H9 (cell line): ENCODE measurements around the gene MUC5AC. TPM values are rescaled to one million over a fixed set of nuclear protein-coding genes. Genes with fewer than 3 reads are reported as not detected.

ENCODE experiments used
- DNase-seq: peaks from one replicate; pipeline ENCODE4 v3.0.0-alpha.2; 2017
- H2AFZ ChIP-seq: one replicate; pipeline ENCODE4 v1.6.1; 2013; ENCODE audit warnings: mild to moderate bottlenecking, low read length, control low read depth, moderate library complexity
- H2AK5ac ChIP-seq: 2 replicates; pipeline ENCODE4 v1.6.1; 2013; ENCODE audit warnings: low read length, control low read depth, mixed read lengths; ENCODE audit not compliant: insufficient read length
- H2BK120ac ChIP-seq: one replicate; pipeline ENCODE4 v1.6.1; 2013; ENCODE audit warnings: low read depth, mild to moderate bottlenecking, low read length, control low read depth, inconsistent platforms; ENCODE audit not compliant: poor library complexity, severe bottlenecking
- H2BK12ac ChIP-seq: 2 replicates; pipeline ENCODE4 v1.6.1; 2013; ENCODE audit warnings: low read length, control low read depth, mixed read lengths, low read depth; ENCODE audit not compliant: insufficient read length
- H2BK15ac ChIP-seq: 2 replicates; pipeline ENCODE4 v1.6.1; 2013; ENCODE audit warnings: low read depth, low read length, control low read depth
- H2BK20ac ChIP-seq: one replicate; pipeline ENCODE4 v1.6.1; 2013; ENCODE audit warnings: low read depth, mild to moderate bottlenecking, low read length, control low read depth, inconsistent platforms; ENCODE audit not compliant: poor library complexity, severe bottlenecking
- H2BK5ac ChIP-seq: 2 replicates; pipeline ENCODE4 v1.6.1; 2013; ENCODE audit warnings: low read length, control low read depth, mixed read lengths; ENCODE audit not compliant: insufficient read length
- H3K14ac ChIP-seq: 2 replicates; pipeline ENCODE4 v1.6.1; 2013; ENCODE audit warnings: low read length, control low read depth; ENCODE audit not compliant: insufficient read depth
- H3K18ac ChIP-seq: 2 replicates; pipeline ENCODE4 v1.6.1; 2013; ENCODE audit warnings: low read depth, mild to moderate bottlenecking, mixed read lengths, low read length, control low read depth; ENCODE audit not compliant: insufficient read length
- H3K23ac ChIP-seq: 2 replicates; pipeline ENCODE4 v1.6.1; 2013; ENCODE audit warnings: low read length, control low read depth, mixed read lengths, low read depth; ENCODE audit not compliant: insufficient read length
- H3K23me2 ChIP-seq: 2 replicates; pipeline ENCODE4 v1.6.1; 2013; ENCODE audit warnings: low read depth, mild to moderate bottlenecking, mixed read lengths, low read length, control low read depth; ENCODE audit not compliant: insufficient read length, poor library complexity, severe bottlenecking
- H3K27ac ChIP-seq: 2 replicates; pipeline ENCODE4 v1.5.1; 2013; ENCODE audit warnings: low read length, control low read depth, mixed read lengths, low read depth; ENCODE audit not compliant: insufficient read length
- H3K27me3 ChIP-seq: 2 replicates; pipeline ENCODE4 v1.6.1; 2013; ENCODE audit warnings: low read length, control low read depth, inconsistent platforms; ENCODE audit not compliant: insufficient read depth
- H3K4ac ChIP-seq: 2 replicates; pipeline ENCODE4 v1.6.1; 2013; ENCODE audit warnings: low read depth, mild to moderate bottlenecking, control low read depth, inconsistent platforms, low read length, moderate library complexity
- H3K4me1 ChIP-seq: 2 replicates; pipeline ENCODE4 v1.6.1; 2013; ENCODE audit warnings: low read length, control low read depth, inconsistent platforms; ENCODE audit not compliant: insufficient read depth
- H3K4me2 ChIP-seq: 2 replicates; pipeline ENCODE4 v1.6.1; 2013; ENCODE audit warnings: low read length, control low read depth, mixed read lengths; ENCODE audit not compliant: insufficient read length, insufficient read depth
- H3K56ac ChIP-seq: 2 replicates; pipeline ENCODE4 v1.6.1; 2013; ENCODE audit warnings: low read depth, mild to moderate bottlenecking, mixed read lengths, low read length, control low read depth; ENCODE audit not compliant: insufficient read length
- H3K79me1 ChIP-seq: 2 replicates; pipeline ENCODE4 v1.6.1; 2013; ENCODE audit warnings: low read depth, mild to moderate bottlenecking, moderate library complexity, low read length, control low read depth, inconsistent platforms; ENCODE audit not compliant: insufficient read depth, poor library complexity, severe bottlenecking
- H3K79me2 ChIP-seq: 2 replicates; pipeline ENCODE4 v1.6.1; 2013; ENCODE audit warnings: low read length, control low read depth, inconsistent platforms; ENCODE audit not compliant: insufficient read depth
- H3K9ac ChIP-seq: 2 replicates; pipeline ENCODE4 v1.6.1; 2013; ENCODE audit warnings: low read length, control low read depth, mixed read lengths; ENCODE audit not compliant: insufficient read length; ENCODE audit errors: extremely low read depth
- H3K9me3 ChIP-seq: one replicate; pipeline ENCODE4 v1.6.1; 2013; ENCODE audit warnings: low read depth, low read length, inconsistent platforms; ENCODE audit not compliant: control insufficient read depth
- H3T11ph ChIP-seq: one replicate; pipeline ENCODE4 v1.6.1; 2013; ENCODE audit warnings: mild to moderate bottlenecking, low read length, control low read depth, inconsistent platforms
- H4K20me1 ChIP-seq: one replicate; pipeline ENCODE4 v1.6.1; 2013; ENCODE audit not compliant: control insufficient read depth, insufficient read length, insufficient read depth
- H4K5ac ChIP-seq: 2 replicates; pipeline ENCODE4 v1.6.1; 2013; ENCODE audit warnings: low read depth, mild to moderate bottlenecking, mixed read lengths, low read length, control low read depth; ENCODE audit not compliant: insufficient read length
- H4K8ac ChIP-seq: replicated peaks from 2 replicates; pipeline ENCODE4 v1.6.1; 2013; ENCODE audit warnings: low read length, control low read depth, mixed read lengths, low read depth; ENCODE audit not compliant: insufficient read length
- H4K91ac ChIP-seq: 2 replicates; pipeline ENCODE4 v1.6.1; 2013; ENCODE audit warnings: low read depth, mild to moderate bottlenecking, moderate library complexity, mixed read lengths, low read length, control low read depth; ENCODE audit not compliant: insufficient read length
- H3K27ac Mint-ChIP-seq, 3 experiments: 2 replicates in 2 of 3; 3 replicates in 1 of 3; pipeline ENCODE4 v1.8.0; 2020 to 2021; ENCODE audit warnings: mixed read lengths in 3 of 3, mild to moderate bottlenecking in 1 of 3, moderate library complexity in 1 of 3
- H3K27me3 Mint-ChIP-seq: 2 replicates; pipeline ENCODE4 v1.8.0; 2021; ENCODE audit warnings: low read depth, mild to moderate bottlenecking, moderate library complexity, mixed read lengths
- H3K36me3 Mint-ChIP-seq, 3 experiments: 2 replicates in 2 of 3; 3 replicates in 1 of 3; pipeline ENCODE4 v1.8.0; 2020 to 2021; ENCODE audit warnings: low read depth in 3 of 3, mixed read lengths in 3 of 3; ENCODE audit not compliant: insufficient read depth in 1 of 3
- H3K4me1 Mint-ChIP-seq, 2 experiments: 2 replicates each; pipeline ENCODE4 v1.8.0; 2020; ENCODE audit warnings: mixed read lengths in 2 of 2
- H3K4me3 Mint-ChIP-seq, 2 experiments: 2 replicates in 1 of 2; 3 replicates in 1 of 2; pipeline ENCODE4 v1.8.0; 2020 to 2021; ENCODE audit warnings: mild to moderate bottlenecking in 2 of 2, mixed read lengths in 2 of 2, moderate library complexity in 1 of 2
- H3K9me3 Mint-ChIP-seq, 2 experiments: 2 replicates in 1 of 2; 3 replicates in 1 of 2; pipeline ENCODE4 v1.8.0; 2020; ENCODE audit warnings: mild to moderate bottlenecking in 2 of 2, mixed read lengths in 2 of 2, moderate library complexity in 1 of 2
- CTCF ChIP-seq: fragments of 200-600 bp; sonication (generic); conservative IDR thresholded peaks from 3 replicates; pipeline ENCODE4 v1.8.0; 2021; ENCODE audit warnings: antibody characterized with exemption, mild to moderate bottlenecking
- WGBS: extraction: QIAGEN DNeasy Blood & Tissue Kit; methylation state at CpG from one replicate; pipeline ENCODE4 v1.1.7; 2013; ENCODE audit warnings: missing lambda C conversion rate, low lambda C conversion rate, mixed read lengths; ENCODE audit not compliant: insufficient read length; ENCODE audit errors: extremely low coverage; 5-methylcytosine and 5-hydroxymethylcytosine counted together
- total RNA-seq: library from RNA; stranded (reverse); gene quantifications from 2 replicates; pipeline ENCODE4 v1.2.1, GENCODE V29; 2021

MUC5AC gene
- total RNA-seq, 1 experiment from 2014 or later: not detected

GRCh38 chr11:1218788-1219445, 61.2 kb downstream of the MUC5AC start:
- no peak overlapping the region for H2BK20ac ChIP-seq
- Mint-ChIP-seq H3K9me3 (peaks cover 0 to 8% of the 10 kb centered on the region in 2 experiments; a peak in 4 of 5 replicates), H3K4me1 (peaks cover 0 to 6% of the 10 kb centered on the region in 2 experiments; a peak in 2 of 4 replicates), H3K27me3 (peaks cover 45% of the 10 kb centered on the region), H3K36me3 (no peaks in the 10 kb centered on the region), H3K27ac (no peak overlapping the region), H3K4me3 (no peak overlapping the region)
- no peak overlapping the region for H4K91ac ChIP-seq
- peak; percentile 25 for DNase-seq
- no peak overlapping the region for H3K4ac ChIP-seq
- H2AFZ ChIP-seq: no peak overlapping the region
- H3K23me2 ChIP-seq: no peaks in the 10 kb centered on the region
- no peaks in the 10 kb centered on the region for H4K20me1 ChIP-seq
- H3K9ac ChIP-seq: no peak overlapping the region
- H2AK5ac ChIP-seq: no peak overlapping the region
- H3K14ac ChIP-seq: no peak overlapping the region
- H2BK5ac ChIP-seq: no peak overlapping the region
- H3K79me2 ChIP-seq: no peaks in the 10 kb centered on the region
- no peak overlapping the region for H3K56ac ChIP-seq
- no peak overlapping the region for H3K27ac ChIP-seq
- no peak overlapping the region for H3K18ac ChIP-seq
- no peak overlapping the region for H4K8ac ChIP-seq
- H2BK120ac ChIP-seq: no peak overlapping the region
- H3K79me1 ChIP-seq: no peaks in the 10 kb centered on the region
- no peak overlapping the region for H2BK15ac ChIP-seq
- H2BK12ac ChIP-seq: no peak overlapping the region
- no peaks in the 10 kb centered on the region for H3K27me3 ChIP-seq
- no peak overlapping the region for H3K4me2 ChIP-seq
- WGBS: no CpG with 5 or more reads among the region's 16 CpGs
- H3K4me1 ChIP-seq: no peaks in the 10 kb centered on the region; the same call in 1 of the 2 replicates
- H3T11ph ChIP-seq: no peak overlapping the region
- no peaks in the 10 kb centered on the region for H3K9me3 ChIP-seq
- H4K5ac ChIP-seq: no peak overlapping the region
- TF ChIP-seq CTCF: no peak
- H3K23ac ChIP-seq: no peak overlapping the region
